Neutrophil (primary cell): ENCODE measurements around the gene RPUSD1.

Experiments used
- H3K27ac ChIP-seq: fragments of 200-600 bp; sonication (generic); 2 replicates; pipeline ENCODE4 v1.5.1; 2016; ENCODE audit warnings: mild to moderate bottlenecking, moderate library complexity
- H3K27me3 ChIP-seq: fragments of 200-600 bp; sonication (generic); 2 replicates; pipeline ENCODE4 v1.6.0; 2016; ENCODE audit warnings: mild to moderate bottlenecking
- H3K36me3 ChIP-seq: fragments of 200-600 bp; sonication (generic); 2 replicates; pipeline ENCODE4 v1.5.1; 2017
- H3K4me1 ChIP-seq, 2 experiments: fragments of 200-600 bp in 1 of 2; sonication (generic) in 1 of 2; 1 replicate in 1 of 2; 2 replicates in 1 of 2; pipeline versions ENCODE4 v1.5.1 to v1.6.1; 2013 to 2016; ENCODE audit warnings: low read depth in 1 of 2, low read length in 1 of 2, mild to moderate bottlenecking in 1 of 2, moderate library complexity in 1 of 2; ENCODE audit not compliant: control insufficient read depth in 1 of 2, insufficient read depth in 1 of 2
- H3K4me3 ChIP-seq, 2 experiments: fragments of 200-600 bp in 1 of 2; sonication (generic) in 1 of 2; 1 replicate in 1 of 2; 2 replicates in 1 of 2; pipeline ENCODE4 v1.5.1; 2013 to 2016; ENCODE audit warnings: low read depth in 1 of 2, low read length in 1 of 2, mild to moderate bottlenecking in 1 of 2, moderate library complexity in 1 of 2
- H3K9me3 ChIP-seq: fragments of 200-600 bp; sonication (generic); 2 replicates; pipeline ENCODE4 v1.5.1; 2016
- CTCF ChIP-seq: fragments of 200-600 bp; sonication (generic); IDR thresholded peaks from 2 replicates; pipeline ENCODE4 v1.5.1; 2016; ENCODE audit warnings: antibody characterized with exemption

The RPUSD1 gene

DNA sequence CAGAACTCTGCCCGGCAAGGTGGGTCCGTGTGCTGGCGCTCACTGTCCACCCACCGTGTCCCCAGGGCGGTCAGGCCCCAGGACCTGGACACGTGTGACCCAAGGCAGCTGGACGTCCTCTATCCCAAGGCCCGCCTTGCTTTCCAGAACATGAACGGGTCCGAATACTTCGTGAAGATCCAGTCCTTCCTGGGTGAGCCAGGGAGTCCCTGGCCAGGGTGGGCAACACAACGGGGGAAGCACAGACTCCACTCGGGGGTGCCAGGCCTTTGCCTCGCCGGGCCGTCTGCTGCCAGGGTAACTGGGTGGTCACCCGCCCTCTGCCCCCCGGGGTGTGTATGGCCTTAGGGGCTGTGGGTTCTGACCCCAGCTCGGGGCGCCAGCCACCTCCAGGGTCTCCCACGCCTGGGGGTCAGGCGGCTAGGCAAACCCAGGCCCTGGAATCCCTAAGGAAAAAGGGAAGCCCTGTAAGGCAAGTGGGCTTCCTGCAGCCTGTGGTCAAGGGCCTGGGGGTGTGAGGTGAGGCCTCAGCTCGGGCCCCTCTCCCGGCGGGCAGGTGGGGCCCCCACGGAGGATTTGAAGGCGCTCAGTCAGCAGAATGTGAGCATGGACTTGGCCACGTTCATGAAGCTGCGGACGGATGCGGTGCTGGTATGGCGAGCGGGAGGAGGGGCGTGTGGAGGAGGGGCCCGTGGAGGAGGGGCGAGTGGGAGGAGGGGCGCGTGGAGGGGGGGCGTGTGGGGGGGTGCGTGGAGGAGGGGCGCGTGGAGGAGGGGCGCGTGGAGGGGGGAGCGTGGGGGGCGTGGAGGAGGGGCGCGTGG, 21.2 kb downstream of the RPUSD1 start:
- no peak for TF ChIP-seq CTCF
- Histone ChIP-seq H3K9me3 (no peaks in the 10 kb centered on the region), H3K36me3 (no peaks in the 10 kb centered on the region), H3K27ac (no peak overlapping the region), H3K4me3 (no peak overlapping the region), H3K4me1 (no peaks in the 10 kb centered on the region), H3K27me3 (peaks cover 16% of the 10 kb centered on the region)

- peaks cover 16% of the 10 kb centered on the region for H3K27me3 ChIP-seq
- no peak overlapping the region for H3K27ac ChIP-seq
- no peaks in the 10 kb centered on the region for H3K36me3 ChIP-seq
- H3K9me3 ChIP-seq = no peaks in the 10 kb centered on the region
- TF ChIP-seq CTCF = no peak
- H3K4me1 ChIP-seq = no peaks in the 10 kb centered on the region
- H3K4me3 ChIP-seq = no peak overlapping the region
These were observed 22.0 kb downstream of the RPUSD1 start for GRCh38 chr16:766008-766819.

GRCh38 chr16:765488-765865, 22.7 kb downstream of the RPUSD1 start:
- Histone ChIP-seq H3K27me3 (peaks cover 16% of the 10 kb centered on the region), H3K36me3 (no peaks in the 10 kb centered on the region), H3K9me3 (no peaks in the 10 kb centered on the region), H3K4me1 (no peaks in the 10 kb centered on the region), H3K27ac (no peak overlapping the region), H3K4me3 (no peak overlapping the region)
- TF ChIP-seq CTCF = no peak

GRCh38 chr16:764848-765487, 23.2 kb downstream of the RPUSD1 start:
- Histone ChIP-seq H3K36me3 (no peaks in the 10 kb centered on the region), H3K4me3 (no peak overlapping the region), H3K4me1 (no peaks in the 10 kb centered on the region), H3K9me3 (no peaks in the 10 kb centered on the region), H3K27me3 (peaks cover 16% of the 10 kb centered on the region), H3K27ac (no peak overlapping the region)
- TF ChIP-seq CTCF = no peak

GRCh38 chr16:764184-764750, 23.9 kb downstream of the RPUSD1 start:
- Histone ChIP-seq H3K4me1 (no peaks in the 10 kb centered on the region), H3K27ac (no peak overlapping the region), H3K9me3 (no peaks in the 10 kb centered on the region), H3K4me3 (no peak overlapping the region), H3K27me3 (peaks cover 9% of the 10 kb centered on the region), H3K36me3 (no peaks in the 10 kb centered on the region)
- TF ChIP-seq CTCF = no peak
